Neural progenitor cell (in vitro differentiated cells): ENCODE measurements around the gene GLRX3. TPM values are rescaled to one million over a fixed set of nuclear protein-coding genes. Genes with fewer than 3 reads are reported as not detected.

Experiments
- DNase-seq: peaks from one replicate; pipeline ENCODE4 v3.0.0-alpha.2; 2016; ENCODE audit warnings: low spot score
- H2AFZ ChIP-seq: fragments of 200-600 bp; sonication (generic); replicated peaks from 2 replicates; pipeline ENCODE4 v1.6.1; 2016; ENCODE audit warnings: antibody characterized with exemption
- H3F3A ChIP-seq: fragments of 200-600 bp; sonication (generic); 2 replicates; pipeline ENCODE4 v1.6.1; 2016; ENCODE audit warnings: antibody characterized with exemption, low read depth
- H3K27ac ChIP-seq: fragments of 200-600 bp; sonication (generic); 2 replicates; pipeline ENCODE4 v1.5.1; 2016; ENCODE audit warnings: mild to moderate bottlenecking
- H3K27me3 ChIP-seq: fragments of 200-600 bp; sonication (generic); 2 replicates; pipeline ENCODE4 v1.6.1; 2016; ENCODE audit warnings: mild to moderate bottlenecking, moderate library complexity
- H3K36me3 ChIP-seq: fragments of 200-600 bp; sonication (generic); 2 replicates; pipeline ENCODE4 v1.5.1; 2016
- H3K4me1 ChIP-seq: fragments of 200-600 bp; sonication (generic); 2 replicates; pipeline ENCODE4 v1.6.1; 2016; ENCODE audit warnings: mixed run types
- H3K4me2 ChIP-seq: fragments of 200-600 bp; sonication (generic); 2 replicates; pipeline ENCODE4 v1.6.1; 2016
- H3K4me3 ChIP-seq: fragments of 200-600 bp; sonication (generic); 2 replicates; pipeline ENCODE4 v1.5.1; 2016
- H3K79me2 ChIP-seq: fragments of 200-600 bp; sonication (generic); 2 replicates; pipeline ENCODE4 v1.6.1; 2016; ENCODE audit warnings: low read depth
- H3K9ac ChIP-seq: fragments of 200-600 bp; sonication (generic); 2 replicates; pipeline ENCODE4 v1.6.1; 2016
- H3K9me3 ChIP-seq: fragments of 200-600 bp; sonication (generic); 2 replicates; pipeline ENCODE4 v1.5.1; 2016; ENCODE audit warnings: low read depth
- H4K20me1 ChIP-seq: fragments of 200-600 bp; sonication (generic); 2 replicates; pipeline ENCODE4 v1.6.1; 2016; ENCODE audit warnings: low read depth
- H3K27ac Mint-ChIP-seq: 3 replicates; pipeline ENCODE4 v1.8.0; 2021; ENCODE audit warnings: mixed read lengths
- H3K27me3 Mint-ChIP-seq: 2 replicates; pipeline ENCODE4 v1.8.0; 2022; ENCODE audit warnings: low read depth, mild to moderate bottlenecking, inconsistent platforms, moderate library complexity, mixed read lengths; ENCODE audit not compliant: insufficient read depth
- H3K36me3 Mint-ChIP-seq: 3 replicates; pipeline ENCODE4 v1.8.0; 2021; ENCODE audit warnings: mixed read lengths
- H3K4me1 Mint-ChIP-seq: 3 replicates; pipeline ENCODE4 v1.8.0; 2021; ENCODE audit warnings: mixed read lengths
- H3K4me3 Mint-ChIP-seq: 3 replicates; pipeline ENCODE4 v1.8.0; 2021; ENCODE audit warnings: mild to moderate bottlenecking, moderate library complexity, mixed read lengths
- H3K9me3 Mint-ChIP-seq: 3 replicates; pipeline ENCODE4 v1.8.0; 2020; ENCODE audit warnings: mixed read lengths
- CTCF ChIP-seq: fragments of 200-600 bp; sonication (generic); IDR thresholded peaks from 2 replicates; pipeline ENCODE4 v1.5.1; 2017; ENCODE audit warnings: antibody characterized with exemption, mild to moderate bottlenecking
- EZH2 ChIP-seq: fragments of 200-600 bp; sonication (generic); IDR thresholded peaks from 2 replicates; pipeline ENCODE4 v1.6.1; 2017; ENCODE audit warnings: antibody characterized with exemption, mild to moderate bottlenecking, moderate library complexity
- EZH2phosphoT487 ChIP-seq: fragments of 200-600 bp; sonication (generic); IDR thresholded peaks from 2 replicates; pipeline ENCODE4 v1.6.1; 2017; ENCODE audit warnings: antibody characterized with exemption
- total RNA-seq: library from RNA; depleted of rRNA; stranded (reverse); fragments of >200 nt; gene quantifications from 2 replicates; pipeline ENCODE4 v1.2.3, GENCODE V29; 2015; ENCODE audit warnings: low replicate concordance

GLRX3 gene
- total RNA-seq, 1 donor from 2014 or later, result 182 TPM

- H3K9me3 ChIP-seq, result no peaks in the 10 kb centered on the region
- no peak overlapping the region for H3K4me2 ChIP-seq
- H3K4me3 ChIP-seq, result no peak overlapping the region
- H3K27ac ChIP-seq, result no peak overlapping the region
- peaks cover 29% of the 10 kb centered on the region for H4K20me1 ChIP-seq
- H3K36me3 ChIP-seq, result peaks cover under 1% of the 10 kb centered on the region
- H3K27me3 Mint-ChIP-seq, result no peaks in the 10 kb centered on the region
- no peak overlapping the region for H3K27ac Mint-ChIP-seq
- peaks cover 25% of the 10 kb centered on the region for H3K36me3 Mint-ChIP-seq
- peaks cover 31% of the 10 kb centered on the region for H3K79me2 ChIP-seq
- no peaks in the 10 kb centered on the region for H3K27me3 ChIP-seq
- H2AFZ ChIP-seq, result no peak overlapping the region
- no peaks in the 10 kb centered on the region for H3K9me3 Mint-ChIP-seq
- no peak overlapping the region for H3K4me3 Mint-ChIP-seq
- no peaks in the 10 kb centered on the region for H3K4me1 Mint-ChIP-seq
- no peaks in the 10 kb centered on the region for H3F3A ChIP-seq
- DNase-seq, result no peak
- H3K9ac ChIP-seq, result no peak overlapping the region
- no peaks in the 10 kb centered on the region for H3K4me1 ChIP-seq
- TF ChIP-seq CTCF (no peak), EZH2phosphoT487 (no peak), EZH2 (no peak)
These were observed 25.1 kb downstream of the GLRX3 start for GRCh38 chr10:130161331-130161730.

- no peaks in the 10 kb centered on the region for H4K20me1 ChIP-seq
- TF ChIP-seq CTCF, result no peak
- no peak for TF ChIP-seq EZH2phosphoT487
- no peak for TF ChIP-seq EZH2
- no peaks in the 10 kb centered on the region for H3F3A ChIP-seq
- no peak overlapping the region for H3K9ac ChIP-seq
- no peak for DNase-seq
- H3K36me3 Mint-ChIP-seq, result peaks cover 27% of the 10 kb centered on the region
- no peak overlapping the region for H3K4me3 Mint-ChIP-seq
- no peak overlapping the region for H3K4me2 ChIP-seq
- no peaks in the 10 kb centered on the region for H3K9me3 Mint-ChIP-seq
- H3K27me3 ChIP-seq, result no peaks in the 10 kb centered on the region
- peaks cover 5% of the 10 kb centered on the region for H3K4me1 Mint-ChIP-seq
- no peak overlapping the region for H2AFZ ChIP-seq
- no peaks in the 10 kb centered on the region for H3K27me3 Mint-ChIP-seq
- no peak overlapping the region for H3K4me3 ChIP-seq
- no peaks in the 10 kb centered on the region for H3K9me3 ChIP-seq
- peaks cover 7% of the 10 kb centered on the region for H3K36me3 ChIP-seq
- H3K4me1 ChIP-seq, result no peaks in the 10 kb centered on the region
- no peak overlapping the region for H3K27ac Mint-ChIP-seq
- no peaks in the 10 kb centered on the region for H3K79me2 ChIP-seq
- H3K27ac ChIP-seq, result no peak overlapping the region
These were observed 31.0 kb downstream of the GLRX3 start for GRCh38 chr10:130167193-130167592.

- TF ChIP-seq CTCF (no peak), EZH2phosphoT487 (no peak), EZH2 (no peak)
- Histone ChIP-seq H4K20me1 (no peaks in the 10 kb centered on the region), H3K4me3 (no peak overlapping the region)
These were observed 31.5 kb downstream of the GLRX3 start for GRCh38 chr10:130167707-130168106.

More at GRCh38 chr10:130167707-130168106, 31.5 kb downstream of the GLRX3 start:
- Mint-ChIP-seq H3K4me3 (no peak overlapping the region), H3K4me1 (peaks cover 5% of the 10 kb centered on the region), H3K36me3 (peaks cover 26% of the 10 kb centered on the region), H3K9me3 (no peaks in the 10 kb centered on the region), H3K27ac (no peak overlapping the region), H3K27me3 (no peaks in the 10 kb centered on the region)
- H3K4me2 ChIP-seq, result no peak overlapping the region
- H3K4me1 ChIP-seq, result no peaks in the 10 kb centered on the region
- H2AFZ ChIP-seq, result no peak overlapping the region
- H3K27me3 ChIP-seq, result no peaks in the 10 kb centered on the region
- H3K27ac ChIP-seq, result no peak overlapping the region
- H3F3A ChIP-seq, result no peaks in the 10 kb centered on the region
- no peak for DNase-seq
- no peaks in the 10 kb centered on the region for H3K79me2 ChIP-seq
- H3K36me3 ChIP-seq, result peaks cover 7% of the 10 kb centered on the region
- H3K9ac ChIP-seq, result no peak overlapping the region
- H3K9me3 ChIP-seq, result no peaks in the 10 kb centered on the region
